ENCODE data around the gene XRRA1.
"Not testable (repeated sequence)": the region's sequence is repeated elsewhere in the genome, so short reads cannot be mapped to it uniquely, and the experiment has no call there.

GRCh38 chr11:74960128-74960527 is 11.2 kb upstream of the XRRA1 start:
- not testable (repeated sequence) for TF ChIP-seq CTCF (conservative IDR thresholded peaks at IDR 0.05; ENCODE audit: low read depth, low read length); RCOR1 (IDR thresholded peaks at IDR 0.05; ENCODE audit: insufficient replicate concordance, low read length); POLR2A (IDR thresholded peaks at IDR 0.05; ENCODE audit: low read depth, low read length); RAD21 (IDR thresholded peaks at IDR 0.05; ENCODE audit: low read length); MXI1 (IDR thresholded peaks at IDR 0.05; ENCODE audit: borderline replicate concordance, low read depth, low read length); CEBPB (IDR thresholded peaks at IDR 0.05; ENCODE audit: low read depth, low read length); RFX5 (IDR thresholded peaks at IDR 0.05; ENCODE audit: low read depth, low read length); MAFK (IDR thresholded peaks at IDR 0.05; ENCODE audit: low read depth, low read length)
- TF ChIP-seq, protein P1, sequence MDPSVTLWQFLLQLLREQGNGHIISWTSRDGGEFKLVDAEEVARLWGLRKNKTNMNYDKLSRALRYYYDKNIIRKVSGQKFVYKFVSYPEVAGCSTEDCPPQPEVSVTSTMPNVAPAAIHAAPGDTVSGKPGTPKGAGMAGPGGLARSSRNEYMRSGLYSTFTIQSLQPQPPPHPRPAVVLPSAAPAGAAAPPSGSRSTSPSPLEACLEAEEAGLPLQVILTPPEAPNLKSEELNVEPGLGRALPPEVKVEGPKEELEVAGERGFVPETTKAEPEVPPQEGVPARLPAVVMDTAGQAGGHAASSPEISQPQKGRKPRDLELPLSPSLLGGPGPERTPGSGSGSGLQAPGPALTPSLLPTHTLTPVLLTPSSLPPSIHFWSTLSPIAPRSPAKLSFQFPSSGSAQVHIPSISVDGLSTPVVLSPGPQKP (IDR thresholded peaks at IDR 0.05; ENCODE audit: borderline replicate concordance, low read depth, low read length): not testable (repeated sequence)
